Activated CD4-positive, alpha-beta T cell treated with anti-CD3 and anti-CD28 coated beads, Interleukin-2, Interleukin-4, amounts not matched to agents 100 ng/mL and 50 ng/mL, durations not matched to agents 16 hours and 8 hours (primary cell): ENCODE data around the gene MPDZ.
"Not testable (repeated sequence)": the region's sequence is repeated elsewhere in the genome, so short reads cannot be mapped to it uniquely, and the experiment has no call there.

Experiments
- DNase-seq: peaks from one replicate; pipeline ENCODE4 v3.0.0-alpha.2; 2020; ENCODE audit warnings: low spot score

The MPDZ gene

GRCh38 chr9:13267743-13268142 is 11.7 kb downstream of the MPDZ start:
- no peak for DNase-seq

DNA sequence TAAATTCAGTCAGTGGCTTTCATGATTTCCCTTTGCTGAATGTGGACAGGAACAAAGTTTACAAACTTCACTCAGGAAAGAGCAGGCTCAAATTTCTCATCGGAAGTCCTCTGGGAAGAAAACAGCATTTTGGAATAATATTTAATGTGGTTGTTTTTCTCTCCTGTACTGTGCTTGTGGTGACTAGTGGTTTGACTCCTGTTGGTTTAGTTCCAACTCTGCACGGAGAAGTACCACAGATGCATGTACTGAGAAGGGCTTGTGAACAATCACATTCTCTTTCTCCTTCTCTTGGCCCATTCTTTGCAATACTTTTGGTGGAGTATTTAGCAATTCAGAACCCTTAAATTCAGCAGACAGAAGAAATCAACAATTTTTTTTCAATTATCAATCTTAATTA is 13.3 kb downstream of the MPDZ start:
- DNase-seq: no peak

- DNase-seq: no peak
Observed at GRCh38 chr9:13264788-13265187, 14.7 kb downstream of the MPDZ start.

GRCh38 chr9:13263511-13263910 is 16.0 kb downstream of the MPDZ start:
- DNase-seq: no peak

GRCh38 chr9:13252852-13253251 is 26.6 kb downstream of the MPDZ start:
- no peak for DNase-seq

DNA sequence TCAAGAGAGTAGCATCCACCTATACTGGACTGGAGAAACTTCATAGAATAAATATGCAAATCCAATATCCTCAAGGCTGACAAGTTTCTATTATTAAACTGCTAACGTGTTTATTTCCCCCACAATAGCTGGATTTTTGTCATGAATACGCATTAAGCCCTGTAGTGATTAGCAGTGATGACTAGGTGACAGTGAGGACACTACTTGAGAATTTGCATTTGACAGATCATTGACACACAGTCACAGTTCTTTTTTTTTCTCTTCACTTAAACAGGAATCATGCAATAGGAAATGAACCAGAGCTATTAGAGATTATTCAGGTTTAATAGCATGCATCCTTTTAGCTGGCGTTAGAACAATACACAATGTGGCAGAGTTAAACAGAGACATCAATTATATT is 35.3 kb downstream of the MPDZ start:
- no peak for DNase-seq

- no peak for DNase-seq
Observed at GRCh38 chr9:13241283-13241682, 38.2 kb downstream of the MPDZ start.

DNA sequence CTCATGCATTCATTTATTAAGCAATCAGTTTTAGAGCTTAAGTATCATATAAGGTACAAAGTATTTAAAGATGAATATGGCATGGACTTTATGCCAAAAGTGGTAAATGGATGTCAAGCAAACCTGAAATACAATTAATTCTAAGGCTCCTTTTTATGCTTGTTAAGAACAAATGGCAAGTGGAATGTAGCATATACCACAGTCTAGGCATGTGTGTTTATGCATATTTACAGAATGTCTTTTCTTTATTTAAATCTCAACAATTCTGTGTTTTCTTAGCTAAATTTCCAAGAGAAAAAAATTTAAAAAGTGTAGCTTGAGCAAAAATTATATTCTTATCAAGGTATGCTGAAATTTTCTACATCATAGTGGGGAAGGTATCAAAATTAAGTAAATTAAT is 39.8 kb downstream of the MPDZ start:
- DNase-seq: no peak

DNA sequence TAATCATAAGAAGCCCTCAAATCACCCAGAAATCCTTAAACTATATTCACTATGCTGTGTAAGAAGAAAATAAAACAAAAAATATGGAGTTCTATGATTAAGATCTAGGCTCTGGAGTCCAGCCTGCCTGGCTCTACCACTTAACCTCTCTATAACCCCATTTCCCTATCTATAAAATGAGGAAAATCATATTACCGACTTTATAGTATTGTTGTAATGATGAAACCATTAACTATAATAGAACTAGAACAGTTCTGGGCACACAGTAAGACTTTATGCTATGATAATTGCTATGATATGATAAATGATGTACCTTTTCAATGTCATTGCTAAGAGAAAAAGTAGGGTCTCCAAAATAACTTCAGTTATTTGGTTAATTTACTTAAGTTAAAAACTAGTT is 40.3 kb downstream of the MPDZ start:
- DNase-seq: no peak

DNA sequence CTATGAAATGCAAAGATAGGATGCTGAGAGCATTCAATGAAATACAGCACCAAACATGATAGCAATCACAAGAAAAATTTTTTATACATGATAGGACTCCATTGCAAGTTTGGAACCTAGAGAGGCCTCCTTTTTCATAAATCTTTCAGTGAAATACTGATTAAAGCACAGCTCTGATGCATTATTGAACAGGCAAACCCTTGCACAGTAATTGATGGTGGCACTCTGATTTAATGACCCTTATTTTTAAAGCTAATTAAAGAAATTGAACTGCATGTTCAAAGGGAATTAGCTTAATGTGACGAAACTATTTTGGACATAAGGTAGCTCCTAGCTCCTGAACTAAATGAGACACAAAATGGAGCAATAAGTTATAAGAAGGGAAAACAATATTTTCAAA is 44.6 kb downstream of the MPDZ start:
- DNase-seq: no peak

DNA sequence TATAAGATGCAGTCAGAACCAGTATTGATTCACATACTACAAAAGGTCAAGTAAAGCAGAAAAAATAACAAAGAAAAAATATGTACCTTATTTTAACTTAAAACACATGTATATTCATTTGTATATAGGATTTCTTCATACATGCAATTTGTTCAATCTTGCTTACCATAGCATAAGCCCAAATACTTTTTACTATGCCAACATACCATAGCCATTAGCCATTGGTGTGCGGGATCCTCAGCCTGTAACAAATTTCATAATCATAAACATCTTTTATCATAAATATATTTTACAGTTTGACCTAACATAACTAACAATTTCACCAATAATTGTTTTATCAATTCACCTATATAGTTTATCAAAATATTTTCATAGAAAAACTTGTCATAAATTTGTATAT is 51.1 kb downstream of the MPDZ start:
- no peak for DNase-seq

DNA sequence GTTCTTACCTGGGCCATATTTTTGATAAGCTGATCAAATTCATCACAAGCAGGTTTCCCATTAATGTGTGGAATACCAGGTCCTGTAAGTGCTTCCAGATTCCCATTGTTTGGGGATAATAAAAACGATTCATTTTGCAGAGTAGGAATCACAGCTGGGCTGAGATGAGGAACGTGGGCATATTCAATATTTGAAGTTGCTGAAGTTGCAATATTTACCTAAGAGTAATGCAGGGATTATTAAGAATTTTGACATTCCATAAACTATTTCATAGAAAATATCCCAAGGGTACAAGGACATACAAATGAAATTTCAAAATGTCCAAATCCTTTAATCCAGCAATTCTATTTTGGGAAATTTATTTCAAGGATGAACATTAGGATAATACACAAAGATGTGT is 55.1 kb downstream of the MPDZ start:
- no peak for DNase-seq

GRCh38 chr9:13222733-13223132 is 56.8 kb downstream of the MPDZ start:
- not testable (repeated sequence) for DNase-seq

DNA sequence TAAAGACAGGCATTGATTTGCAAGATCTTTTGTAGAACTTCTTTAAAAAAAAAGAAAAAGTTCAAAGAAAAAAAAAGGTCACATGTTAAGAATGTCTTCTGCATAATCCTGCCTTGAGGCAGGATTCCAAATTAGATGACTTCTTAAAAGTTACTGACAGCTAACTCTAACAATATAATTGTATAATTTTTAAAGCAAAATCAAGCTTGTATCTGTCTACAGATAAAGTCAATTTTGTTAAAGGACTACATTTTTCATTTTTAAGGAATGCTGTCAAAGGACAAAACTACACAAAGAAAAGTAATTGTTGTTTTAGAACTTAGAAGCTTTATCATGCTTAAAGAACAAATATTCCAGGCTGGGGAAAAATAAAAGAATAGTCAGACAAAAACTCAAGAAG is 57.8 kb downstream of the MPDZ start:
- DNase-seq: no peak

DNA sequence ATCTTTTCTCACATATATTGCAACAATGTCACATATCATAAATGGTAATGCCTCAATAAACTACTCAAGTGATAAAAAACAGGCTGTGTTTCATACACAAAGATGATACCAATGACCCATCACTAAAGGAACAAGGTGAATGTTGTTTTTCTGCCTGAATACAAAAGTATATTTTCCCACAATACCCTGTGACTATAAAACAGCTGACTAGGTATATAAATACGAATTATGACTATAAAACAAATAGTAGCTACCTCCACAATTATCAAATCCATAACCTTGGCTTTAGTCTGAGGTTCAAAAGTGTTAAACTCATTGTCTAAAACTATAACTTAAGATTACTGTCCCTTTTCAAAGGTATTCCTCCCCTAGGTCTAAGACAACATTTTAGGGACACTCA is 58.7 kb downstream of the MPDZ start:
- DNase-seq: no peak

DNA sequence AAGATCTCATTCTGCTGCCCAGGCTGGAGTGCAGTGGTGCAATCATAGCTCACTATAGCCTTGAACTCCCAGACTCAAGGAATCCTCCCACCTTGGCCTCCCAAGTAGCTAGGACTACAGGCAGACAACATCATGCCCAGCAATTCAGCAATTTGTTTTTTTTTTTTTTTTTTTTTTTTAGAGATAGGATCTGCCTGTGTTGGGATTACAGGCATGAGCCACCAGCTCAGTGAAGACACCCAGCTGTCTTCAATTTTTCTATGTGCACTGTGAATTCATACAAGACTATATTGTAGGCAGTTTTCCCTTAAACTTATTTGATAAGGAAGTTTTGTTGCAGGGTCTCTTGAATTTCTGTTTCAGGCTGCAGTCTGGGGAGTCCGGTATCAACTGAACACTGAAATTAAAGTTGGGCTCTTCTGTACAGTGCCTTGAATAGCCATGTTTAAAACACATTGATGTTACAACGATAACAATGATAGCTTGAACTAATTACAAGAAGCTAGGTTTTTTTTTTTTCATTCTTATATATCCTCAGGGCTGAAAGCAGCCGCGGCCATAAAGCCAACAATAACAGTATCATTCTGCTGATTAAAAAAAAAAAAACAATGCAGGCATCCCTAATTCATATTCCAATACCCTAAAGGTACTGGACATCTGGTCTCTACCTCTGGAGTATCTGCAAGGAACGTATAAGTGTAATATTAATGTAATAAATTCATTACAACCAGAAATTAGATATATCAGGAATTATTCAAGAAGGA is 63.5 kb downstream of the MPDZ start:
- no peak for DNase-seq

- no peak for DNase-seq
Observed at GRCh38 chr9:13213998-13214397, 65.5 kb downstream of the MPDZ start.

GRCh38 chr9:13213337-13213736 is 66.2 kb downstream of the MPDZ start:
- no peak for DNase-seq

DNA sequence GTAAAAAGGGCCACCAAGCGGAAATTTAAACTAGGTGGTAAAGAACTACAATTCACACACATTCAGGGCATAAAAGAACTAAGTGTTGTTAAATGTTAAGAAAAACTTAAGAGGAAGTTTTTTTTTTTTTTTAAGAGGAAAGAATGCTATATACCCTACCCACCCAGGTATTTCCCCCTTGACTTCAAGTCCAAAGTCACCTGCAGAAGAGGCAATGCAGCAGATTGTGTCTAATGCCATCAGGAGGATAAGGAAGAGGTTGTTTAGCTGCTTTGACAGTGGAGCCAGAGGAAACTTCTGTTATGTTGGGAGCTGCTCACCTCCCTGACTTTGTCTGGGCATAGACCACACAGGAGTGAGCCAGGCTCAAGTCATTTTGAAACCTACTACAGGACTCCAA is 69.2 kb downstream of the MPDZ start:
- no peak for DNase-seq

GRCh38 chr9:13209498-13209897 is 70.0 kb downstream of the MPDZ start:
- no peak for DNase-seq

GRCh38 chr9:13205824-13206223 is 73.7 kb downstream of the MPDZ start:
- no peak for DNase-seq

DNA sequence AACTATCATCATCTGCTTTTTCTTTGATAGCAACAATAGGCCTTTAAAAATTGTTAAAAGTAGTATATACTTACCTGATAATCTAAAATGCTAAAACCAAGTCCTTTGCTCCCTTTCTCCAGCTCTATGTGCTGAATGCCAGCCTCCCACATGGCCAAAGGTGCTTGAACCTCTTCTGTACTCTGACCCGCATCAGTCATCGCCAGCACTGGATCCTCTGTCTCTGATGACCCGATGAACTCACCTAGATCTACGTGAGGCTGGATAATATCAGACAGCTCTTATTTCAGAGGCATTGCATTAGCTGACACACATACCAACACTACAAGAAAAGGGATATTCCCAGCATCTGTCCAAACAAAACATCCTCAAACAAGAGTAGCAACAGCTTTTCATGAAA is 89.5 kb downstream of the MPDZ start:
- DNase-seq: no peak

DNA sequence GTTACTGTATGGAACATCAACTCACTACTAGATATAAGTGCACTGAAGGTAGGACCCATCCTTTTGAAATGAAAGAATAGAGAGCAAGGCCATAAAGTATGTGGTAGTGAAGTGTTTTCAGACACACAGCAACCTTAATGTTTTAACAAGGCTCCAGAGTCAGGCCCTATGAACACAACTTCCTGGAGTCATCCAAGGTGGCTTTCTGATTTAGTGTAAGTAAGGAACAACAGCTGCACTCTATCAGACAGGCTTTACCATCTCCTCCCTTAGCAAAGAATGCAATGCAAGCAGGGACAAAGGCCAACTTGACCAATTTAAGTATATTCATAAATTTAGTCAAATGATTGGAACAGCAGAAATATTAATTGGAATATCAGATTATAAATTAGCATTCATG is 90.1 kb downstream of the MPDZ start:
- no peak for DNase-seq

GRCh38 chr9:13186774-13187173 is 92.7 kb downstream of the MPDZ start:
- DNase-seq: no peak

GRCh38 chr9:13186091-13186490 is 93.4 kb downstream of the MPDZ start:
- DNase-seq: no peak
